Mononuclear cell (primary cell): Measurements from ENCODE around the gene APBA3. TPM values are rescaled to one million over a fixed set of nuclear protein-coding genes. Genes with fewer than 3 reads are reported as not detected.

Source experiments
- H3K27me3 ChIP-seq: 2 replicates; pipeline ENCODE4 v1.6.0; 2011; ENCODE audit warnings: low read length, control low read depth; ENCODE audit not compliant: insufficient read depth
- H3K4me1 ChIP-seq: 2 replicates; pipeline ENCODE4 v1.5.1; 2011; ENCODE audit warnings: mild to moderate bottlenecking, low read length, control low read depth; ENCODE audit not compliant: insufficient read depth
- H3K4me3 ChIP-seq: 2 replicates; pipeline ENCODE4 v1.5.1; 2011; ENCODE audit warnings: mild to moderate bottlenecking, low read length, moderate library complexity
- H3K9me3 ChIP-seq: 2 replicates; pipeline ENCODE4 v1.5.1; 2011; ENCODE audit warnings: low read depth, mild to moderate bottlenecking, control low read depth, low read length
- total RNA-seq: library from RNA; depleted of rRNA; stranded (reverse); fragments of >200 nt; gene quantifications from one replicate; pipeline ENCODE4 v1.2.3, GENCODE V29; 2012

Gene APBA3
- total RNA-seq, 1 donor = 47.6 TPM

DNA sequence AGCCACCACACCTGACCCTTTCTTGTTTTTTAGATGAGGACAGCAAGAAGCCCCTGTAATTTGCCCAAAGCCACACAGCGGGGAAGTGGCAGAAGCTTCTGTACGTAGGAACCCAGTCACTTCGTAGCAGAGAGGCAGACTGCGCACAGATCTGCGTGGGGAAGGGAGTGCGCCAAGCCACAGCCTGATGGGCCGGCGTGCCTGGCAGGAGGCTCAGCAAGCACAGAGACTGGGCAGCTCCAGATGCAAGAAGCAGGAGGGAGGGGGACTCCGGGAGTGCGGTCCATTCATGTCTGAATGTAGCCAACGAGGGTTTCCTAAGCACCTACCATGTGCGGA lies 53.7 kb downstream of the APBA3 start:
- Histone ChIP-seq H3K9me3 (no peaks in the 10 kb centered on the region), H3K27me3 (peaks cover 3% of the 10 kb centered on the region), H3K4me1 (no peaks in the 10 kb centered on the region), H3K4me3 (no peak overlapping the region)

GRCh38 chr19:3701200-3701599 lies 60.3 kb downstream of the APBA3 start:
- Histone ChIP-seq H3K27me3 (no peaks in the 10 kb centered on the region), H3K4me1 (peaks cover 16% of the 10 kb centered on the region), H3K4me3 (no peak overlapping the region), H3K9me3 (no peaks in the 10 kb centered on the region)

Other genes with a start within 250 kb of the APBA3 start
- 0.84 TPM for gene TEKTIP1, start 222.5 kb downstream of the APBA3 start, total RNA-seq
- gene MFSD12, start 204.1 kb downstream of the APBA3 start, total RNA-seq = 37.8 TPM
- gene HMG20B, start 188.7 kb downstream of the APBA3 start, total RNA-seq = 34.7 TPM
- gene GIPC3, start 176.2 kb downstream of the APBA3 start, total RNA-seq = 0.21 TPM
- 1.8 TPM for gene TBXA2R, start 154.8 kb downstream of the APBA3 start, total RNA-seq
- 12.2 TPM for gene CACTIN, start 134.9 kb downstream of the APBA3 start, total RNA-seq
- 8.4 TPM for gene PIP5K1C, start 61.2 kb downstream of the APBA3 start, total RNA-seq
- 5.7 TPM for gene TJP3, start 53.3 kb downstream of the APBA3 start, total RNA-seq
- 40.4 TPM for gene MRPL54, start 990 bp upstream of the APBA3 start, total RNA-seq
- not detected for gene RAX2, start 10.5 kb upstream of the APBA3 start, total RNA-seq
- 31.6 TPM for gene MATK, start 24.7 kb upstream of the APBA3 start, total RNA-seq
- gene ZFR2, start 107.3 kb upstream of the APBA3 start, total RNA-seq = 0.21 TPM
- gene ATCAY, start 119.0 kb upstream of the APBA3 start, total RNA-seq = not detected
- not detected for gene NMRK2, start 171.4 kb upstream of the APBA3 start, total RNA-seq
- 17.8 TPM for gene DAPK3, start 209.4 kb upstream of the APBA3 start, total RNA-seq
- 1,886 TPM for gene EEF2, start 223.8 kb upstream of the APBA3 start, total RNA-seq
- 12.0 TPM for gene PIAS4, start 246.0 kb upstream of the APBA3 start, total RNA-seq